ENCODE measurements around the gene TFPI.
"Not testable (repeated sequence)": the region's sequence is repeated elsewhere in the genome, so short reads cannot be mapped to it uniquely, and the experiment has no call there.

TFPI gene

DNA sequence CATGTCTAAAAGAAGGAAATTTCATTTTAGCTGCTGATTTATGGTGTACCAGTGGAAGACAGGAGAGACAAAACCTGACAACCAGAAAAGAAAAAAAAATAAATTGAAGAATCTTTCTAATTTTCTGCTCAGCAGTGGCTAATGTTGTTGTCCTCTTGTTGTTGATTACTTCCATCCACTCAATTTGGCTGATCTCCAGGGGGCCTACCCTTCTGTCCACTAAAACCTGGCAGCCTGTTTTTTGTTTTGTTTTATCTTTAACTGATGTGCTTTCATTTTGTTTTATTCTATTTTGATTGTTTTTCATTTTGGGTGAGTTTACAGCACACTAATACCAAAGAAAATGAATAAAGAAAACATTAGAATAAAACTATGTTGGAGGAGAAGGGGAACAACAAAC lies 27.4 kb downstream of the TFPI start:
- no peak overlapping the region for H3K4me3 Mint-ChIP-seq
- H3K27ac Mint-ChIP-seq = no peak overlapping the region
- H3K36me3 Mint-ChIP-seq (ENCODE audit: low read depth) = no peaks in the 10 kb centered on the region
- no peaks in the 10 kb centered on the region for H3K4me1 Mint-ChIP-seq (ENCODE audit: low read depth)
- H3K9me3 Mint-ChIP-seq = no peaks in the 10 kb centered on the region
- no peaks in the 10 kb centered on the region for H3K27me3 Mint-ChIP-seq

DNA sequence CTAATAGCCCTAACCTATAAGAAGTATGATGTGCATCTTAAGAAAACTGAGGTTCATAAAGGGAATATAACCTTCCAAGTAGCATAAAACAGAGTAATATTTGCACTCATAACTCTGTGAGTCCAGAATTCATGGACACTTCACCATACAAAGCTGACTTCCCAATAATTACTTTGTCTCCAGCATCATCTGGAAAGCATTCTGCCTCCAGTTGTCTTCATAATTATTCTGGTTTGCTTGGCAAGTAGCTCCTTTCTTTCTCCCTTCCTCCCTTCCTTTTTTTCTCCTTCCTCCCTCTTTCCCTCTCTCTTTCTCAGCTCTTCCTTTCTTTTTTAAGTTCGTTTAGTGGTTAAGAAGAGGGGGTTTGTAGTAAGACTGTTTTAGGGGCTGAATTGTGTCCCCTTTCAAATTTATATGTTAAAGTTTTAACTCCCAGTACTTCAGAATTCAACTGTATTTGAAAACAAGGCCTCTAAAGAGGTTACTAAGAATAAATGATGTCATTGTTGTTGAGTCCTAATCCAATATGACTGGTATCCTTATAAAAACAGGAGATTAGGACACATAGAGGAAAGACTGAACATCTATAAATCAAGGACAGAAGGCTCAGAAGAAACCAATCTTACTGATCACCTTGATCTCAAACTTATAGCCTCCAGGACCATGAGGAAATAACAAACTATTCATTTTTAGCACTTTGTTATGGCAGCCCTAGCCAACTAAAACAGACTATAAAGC lies 28.9 kb downstream of the TFPI start:
- Mint-ChIP-seq H3K36me3 (ENCODE audit: low read depth) (no peaks in the 10 kb centered on the region), H3K27me3 (no peaks in the 10 kb centered on the region), H3K27ac (no peak overlapping the region), H3K4me3 (no peak overlapping the region), H3K4me1 (ENCODE audit: low read depth) (no peaks in the 10 kb centered on the region), H3K9me3 (no peaks in the 10 kb centered on the region)

GRCh38 chr2:187523325-187523724 lies 30.9 kb downstream of the TFPI start:
- no peak overlapping the region for H3K4me3 Mint-ChIP-seq
- no peaks in the 10 kb centered on the region for H3K4me1 Mint-ChIP-seq (ENCODE audit: low read depth)
- no peaks in the 10 kb centered on the region for H3K36me3 Mint-ChIP-seq (ENCODE audit: low read depth)
- H3K27ac Mint-ChIP-seq = no peak overlapping the region
- H3K9me3 Mint-ChIP-seq = no peaks in the 10 kb centered on the region
- H3K27me3 Mint-ChIP-seq = no peaks in the 10 kb centered on the region

DNA sequence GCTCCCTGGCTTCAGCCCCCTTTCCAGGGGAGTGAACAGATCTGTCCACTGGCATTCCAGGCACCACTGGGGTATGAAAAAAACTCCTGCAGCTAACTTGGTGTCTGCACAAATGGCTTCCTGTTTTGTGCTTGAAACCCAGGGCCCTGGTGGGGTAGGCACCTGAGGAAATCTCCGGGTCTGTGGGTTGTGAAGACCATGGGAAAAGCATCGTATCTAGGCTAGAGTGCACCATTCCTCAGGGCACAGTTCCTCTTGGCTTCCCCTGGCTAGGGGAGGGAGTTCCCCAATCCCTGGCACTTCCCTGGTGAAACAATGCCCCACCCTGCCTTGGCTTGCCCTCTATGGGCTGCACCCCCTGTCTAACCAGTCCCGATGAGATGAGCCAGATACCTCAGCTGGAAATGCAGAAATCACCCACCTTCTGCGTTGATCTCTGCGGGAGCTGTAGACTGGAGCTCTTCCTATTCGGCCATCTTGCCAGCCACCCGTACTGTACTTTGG lies 34.1 kb downstream of the TFPI start:
- Mint-ChIP-seq H3K36me3 (ENCODE audit: low read depth) (no peaks in the 10 kb centered on the region), H3K9me3 (peaks cover 7% of the 10 kb centered on the region), H3K4me3 (no peak overlapping the region), H3K27me3 (no peaks in the 10 kb centered on the region), H3K27ac (no peak overlapping the region), H3K4me1 (ENCODE audit: low read depth) (no peaks in the 10 kb centered on the region)

GRCh38 chr2:187519419-187520120 lies 34.7 kb downstream of the TFPI start:
- Mint-ChIP-seq H3K36me3 (ENCODE audit: low read depth) (no peaks in the 10 kb centered on the region), H3K9me3 (peaks cover 7% of the 10 kb centered on the region), H3K27ac (no peak overlapping the region), H3K4me3 (no peak overlapping the region), H3K4me1 (ENCODE audit: low read depth) (no peaks in the 10 kb centered on the region), H3K27me3 (no peaks in the 10 kb centered on the region)

- H3K27ac Mint-ChIP-seq; H3K9me3 Mint-ChIP-seq; H3K4me1 Mint-ChIP-seq (ENCODE audit: low read depth); H3K4me3 Mint-ChIP-seq; H3K36me3 Mint-ChIP-seq (ENCODE audit: low read depth); H3K27me3 Mint-ChIP-seq: not testable (repeated sequence)
Measured at GRCh38 chr2:187517750-187518361, 36.4 kb downstream of the TFPI start.

DNA sequence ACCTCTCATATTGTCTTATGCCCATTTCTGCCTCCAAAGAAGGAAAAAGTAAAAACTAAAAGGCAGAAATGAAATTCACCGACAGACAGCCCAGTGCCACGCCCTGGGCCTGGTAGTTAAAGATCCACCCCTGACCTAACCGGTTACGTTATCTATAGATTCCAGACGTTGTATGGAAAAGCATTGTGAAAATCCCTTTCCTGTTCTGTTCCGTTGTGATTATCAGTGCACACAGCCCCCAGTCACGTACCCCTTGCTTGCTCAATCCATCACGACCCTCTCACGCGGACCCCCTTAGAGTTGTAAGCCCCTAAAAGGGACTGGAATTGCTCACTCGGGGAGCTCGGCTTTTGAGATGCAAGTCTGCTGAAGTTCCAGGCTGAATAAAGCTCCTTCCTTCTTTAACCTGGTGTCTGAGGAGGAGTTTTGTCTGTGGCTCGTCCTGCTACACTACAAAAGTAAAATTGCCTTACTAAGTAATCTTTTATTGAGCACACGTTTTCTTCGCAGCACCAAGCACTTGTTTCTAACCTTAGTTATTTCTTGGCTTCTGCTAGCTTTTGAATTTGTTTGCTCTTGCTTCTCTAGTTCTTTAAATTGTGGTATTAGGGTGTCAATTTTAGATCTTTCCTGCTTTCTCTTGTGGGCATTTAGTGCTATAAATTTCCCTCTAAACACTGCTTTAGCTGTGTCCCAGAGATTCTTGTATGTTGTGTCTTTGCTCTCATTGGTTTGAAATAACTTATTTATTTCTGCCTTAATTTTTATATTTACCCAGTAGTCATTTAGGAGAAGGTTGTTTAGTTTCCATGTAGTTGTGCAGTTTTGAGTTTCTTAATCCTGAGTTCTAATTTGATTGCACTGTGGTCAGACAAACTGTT lies 37.4 kb downstream of the TFPI start:
- not testable (repeated sequence) for H3K4me3 Mint-ChIP-seq; H3K36me3 Mint-ChIP-seq (ENCODE audit: low read depth); H3K27me3 Mint-ChIP-seq; H3K9me3 Mint-ChIP-seq; H3K4me1 Mint-ChIP-seq (ENCODE audit: low read depth); H3K27ac Mint-ChIP-seq

- H3K4me3 Mint-ChIP-seq = no peak overlapping the region
- H3K9me3 Mint-ChIP-seq = peaks cover 7% of the 10 kb centered on the region
- no peaks in the 10 kb centered on the region for H3K27me3 Mint-ChIP-seq
- no peaks in the 10 kb centered on the region for H3K4me1 Mint-ChIP-seq (ENCODE audit: low read depth)
- H3K36me3 Mint-ChIP-seq (ENCODE audit: low read depth) = no peaks in the 10 kb centered on the region
- H3K27ac Mint-ChIP-seq = no peak overlapping the region
Measured at GRCh38 chr2:187514930-187515329, 39.3 kb downstream of the TFPI start.

GRCh38 chr2:187514235-187514829 lies 39.9 kb downstream of the TFPI start:
- not testable (repeated sequence) for H3K27me3 Mint-ChIP-seq; H3K9me3 Mint-ChIP-seq; H3K27ac Mint-ChIP-seq; H3K4me3 Mint-ChIP-seq; H3K4me1 Mint-ChIP-seq (ENCODE audit: low read depth); H3K36me3 Mint-ChIP-seq (ENCODE audit: low read depth)

DNA sequence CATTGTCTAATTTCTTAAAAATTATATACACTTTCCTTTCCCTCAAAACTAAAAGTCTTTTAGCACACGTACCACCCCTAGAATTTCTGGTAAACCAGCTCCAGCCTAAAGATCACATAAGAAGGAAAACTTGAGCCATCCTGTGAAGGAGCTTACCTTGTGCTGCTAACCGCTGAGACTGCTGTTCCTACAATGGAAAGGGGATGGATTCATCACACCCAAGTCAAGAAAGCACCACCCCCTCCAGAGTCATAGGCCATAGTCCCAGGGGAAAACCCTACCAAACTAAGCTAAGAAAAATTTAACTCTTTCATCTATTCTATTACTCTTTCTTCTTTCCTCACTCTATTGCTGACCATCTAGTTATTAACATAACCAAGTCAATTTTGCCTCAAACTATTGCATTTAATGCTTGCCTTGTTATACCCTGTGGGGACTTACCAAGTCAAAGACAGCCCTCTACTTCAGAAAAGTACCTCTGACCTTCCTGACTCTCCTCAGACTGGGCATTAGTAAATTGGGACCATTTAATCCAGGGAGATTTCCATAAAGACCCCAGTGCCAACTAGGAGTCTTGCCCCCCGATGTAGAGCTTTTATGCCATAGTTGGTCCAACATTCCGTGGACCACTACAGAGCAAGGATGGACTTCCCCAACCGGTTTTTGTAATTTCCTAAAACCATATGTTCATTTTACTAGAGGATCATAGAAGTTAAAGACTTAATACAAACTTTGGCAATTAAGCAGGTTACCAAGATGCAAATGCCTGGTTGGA lies 40.6 kb downstream of the TFPI start:
- H3K36me3 Mint-ChIP-seq (ENCODE audit: low read depth); H3K27ac Mint-ChIP-seq; H3K4me1 Mint-ChIP-seq (ENCODE audit: low read depth): not testable (repeated sequence)

GRCh38 chr2:187511356-187512315 lies 42.6 kb downstream of the TFPI start:
- no peaks in the 10 kb centered on the region for H3K36me3 Mint-ChIP-seq (ENCODE audit: low read depth)
- no peak overlapping the region for H3K4me3 Mint-ChIP-seq
- no peak overlapping the region for H3K27ac Mint-ChIP-seq
- H3K4me1 Mint-ChIP-seq (ENCODE audit: low read depth) = no peaks in the 10 kb centered on the region
- H3K27me3 Mint-ChIP-seq = no peaks in the 10 kb centered on the region
- peaks cover 2% of the 10 kb centered on the region for H3K9me3 Mint-ChIP-seq

More for the DNA sequence above, 40.6 kb downstream of the TFPI start:
- H3K27me3 Mint-ChIP-seq, H3K9me3 Mint-ChIP-seq, H3K4me3 Mint-ChIP-seq: not testable (repeated sequence)

GRCh38 chr2:187510419-187511355 lies 43.5 kb downstream of the TFPI start:
- not testable (repeated sequence) for H3K4me1 Mint-ChIP-seq (ENCODE audit: low read depth); H3K36me3 Mint-ChIP-seq (ENCODE audit: low read depth); H3K4me3 Mint-ChIP-seq; H3K27ac Mint-ChIP-seq; H3K9me3 Mint-ChIP-seq; H3K27me3 Mint-ChIP-seq
